ENCODE results near the gene NKD2.

DNA sequence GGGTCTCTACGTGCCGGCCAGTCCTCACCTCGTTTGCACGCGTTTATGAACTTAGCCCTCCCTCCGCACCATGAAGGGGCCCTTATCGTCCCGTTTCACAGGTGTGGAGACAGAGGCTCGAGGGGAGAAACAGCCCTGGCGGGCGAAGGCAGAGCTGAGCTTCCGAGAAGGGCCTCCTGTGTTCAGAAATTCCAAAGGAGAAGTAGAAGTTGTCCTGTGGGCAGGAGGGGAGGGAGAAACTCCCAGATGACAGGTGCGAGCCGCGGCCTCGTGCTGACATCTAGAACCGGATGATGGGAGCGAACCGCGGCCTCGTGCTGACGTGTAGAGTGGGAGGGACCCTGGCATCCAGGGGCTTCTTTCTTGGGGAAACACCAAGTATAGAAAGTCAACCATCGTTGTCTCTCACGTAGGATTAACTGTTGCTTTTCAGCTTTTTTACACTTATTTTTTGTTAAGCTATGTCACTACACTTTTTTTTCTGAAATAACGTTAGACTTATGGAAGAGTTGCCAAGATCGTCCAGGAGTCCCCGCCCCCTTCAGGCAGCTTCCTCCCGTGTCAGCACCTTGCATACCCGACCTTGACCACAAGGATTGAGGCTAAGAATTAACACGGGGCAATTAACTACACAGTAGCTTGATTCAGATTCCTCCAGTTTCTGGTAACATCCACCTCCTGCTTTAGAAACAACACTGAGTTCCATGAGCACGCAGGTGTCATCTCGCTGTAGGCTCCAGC lies 42.8 kb upstream of the NKD2 start:
- TF ChIP-seq, protein P1, sequence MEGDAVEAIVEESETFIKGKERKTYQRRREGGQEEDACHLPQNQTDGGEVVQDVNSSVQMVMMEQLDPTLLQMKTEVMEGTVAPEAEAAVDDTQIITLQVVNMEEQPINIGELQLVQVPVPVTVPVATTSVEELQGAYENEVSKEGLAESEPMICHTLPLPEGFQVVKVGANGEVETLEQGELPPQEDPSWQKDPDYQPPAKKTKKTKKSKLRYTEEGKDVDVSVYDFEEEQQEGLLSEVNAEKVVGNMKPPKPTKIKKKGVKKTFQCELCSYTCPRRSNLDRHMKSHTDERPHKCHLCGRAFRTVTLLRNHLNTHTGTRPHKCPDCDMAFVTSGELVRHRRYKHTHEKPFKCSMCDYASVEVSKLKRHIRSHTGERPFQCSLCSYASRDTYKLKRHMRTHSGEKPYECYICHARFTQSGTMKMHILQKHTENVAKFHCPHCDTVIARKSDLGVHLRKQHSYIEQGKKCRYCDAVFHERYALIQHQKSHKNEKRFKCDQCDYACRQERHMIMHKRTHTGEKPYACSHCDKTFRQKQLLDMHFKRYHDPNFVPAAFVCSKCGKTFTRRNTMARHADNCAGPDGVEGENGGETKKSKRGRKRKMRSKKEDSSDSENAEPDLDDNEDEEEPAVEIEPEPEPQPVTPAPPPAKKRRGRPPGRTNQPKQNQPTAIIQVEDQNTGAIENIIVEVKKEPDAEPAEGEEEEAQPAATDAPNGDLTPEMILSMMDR (IDR thresholded peaks at IDR 0.05): no peak
- no peak for TF ChIP-seq POLR2A (IDR thresholded peaks at IDR 0.05)
